ENCODE data around the gene RPL14.

GRCh38 chr3:40465111-40465407 is 7.9 kb downstream of the RPL14 start:
- no peak for TF ChIP-seq POLR2A (IDR thresholded peaks at IDR 0.05)
- TF ChIP-seq CTCF (IDR thresholded peaks at IDR 0.05) = no peak

Data from suprapubic skin (tissue), 3 donors.